ELF-1 (cell line): ENCODE measurements around the gene VWA8.

Experiments
- DNase-seq: peaks from one replicate; pipeline ENCODE4 v3.0.0-alpha.2; 2016; ENCODE audit warnings: low read depth, low spot score

The VWA8 gene

DNA sequence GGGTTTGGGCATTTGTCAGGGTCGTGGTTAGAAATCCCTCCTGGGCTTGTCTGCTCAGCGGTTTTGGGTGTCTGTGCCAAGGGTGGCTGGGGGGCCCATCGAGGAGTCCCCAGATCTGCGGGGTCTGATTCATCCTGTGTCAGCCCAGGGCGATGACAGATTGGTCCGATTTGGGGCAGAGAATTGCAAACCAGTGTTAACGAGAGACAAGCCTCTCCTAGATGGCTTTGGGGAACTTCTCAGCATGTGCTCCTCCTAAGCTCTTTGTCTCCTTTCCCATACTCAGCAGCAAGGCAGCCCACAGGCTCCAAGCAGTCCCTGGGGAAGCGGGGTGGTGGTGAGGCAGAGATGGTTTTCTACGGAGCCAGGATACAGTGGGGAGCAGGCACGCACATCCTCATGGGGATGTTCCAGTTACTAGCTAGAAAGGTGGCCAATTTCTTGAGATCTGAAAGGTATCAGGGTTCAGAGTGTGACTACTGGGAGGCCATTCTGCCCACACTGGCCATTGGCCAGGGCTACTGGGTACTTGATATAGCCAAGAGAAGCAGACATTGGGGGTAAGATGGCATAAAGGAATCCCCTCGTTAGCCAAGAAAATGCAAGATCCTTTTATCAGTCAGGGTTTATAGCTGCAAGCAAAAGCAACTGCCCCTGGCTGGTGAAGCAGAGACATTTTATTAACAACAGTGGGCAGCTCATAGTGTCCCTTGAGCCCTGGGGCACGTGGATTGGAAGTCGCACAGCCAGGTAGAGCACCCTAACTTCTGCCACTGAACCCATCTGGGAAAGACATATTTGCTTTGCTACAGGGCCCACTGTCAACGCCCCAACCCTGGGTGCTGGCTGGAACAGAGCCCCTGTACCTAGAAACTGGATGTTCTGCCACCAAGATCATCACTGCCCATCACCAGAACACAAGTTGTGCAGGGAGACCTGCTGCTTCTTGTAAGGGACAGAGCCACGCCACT is 440.0 kb downstream of the VWA8 start:
- no peak for DNase-seq

DNA sequence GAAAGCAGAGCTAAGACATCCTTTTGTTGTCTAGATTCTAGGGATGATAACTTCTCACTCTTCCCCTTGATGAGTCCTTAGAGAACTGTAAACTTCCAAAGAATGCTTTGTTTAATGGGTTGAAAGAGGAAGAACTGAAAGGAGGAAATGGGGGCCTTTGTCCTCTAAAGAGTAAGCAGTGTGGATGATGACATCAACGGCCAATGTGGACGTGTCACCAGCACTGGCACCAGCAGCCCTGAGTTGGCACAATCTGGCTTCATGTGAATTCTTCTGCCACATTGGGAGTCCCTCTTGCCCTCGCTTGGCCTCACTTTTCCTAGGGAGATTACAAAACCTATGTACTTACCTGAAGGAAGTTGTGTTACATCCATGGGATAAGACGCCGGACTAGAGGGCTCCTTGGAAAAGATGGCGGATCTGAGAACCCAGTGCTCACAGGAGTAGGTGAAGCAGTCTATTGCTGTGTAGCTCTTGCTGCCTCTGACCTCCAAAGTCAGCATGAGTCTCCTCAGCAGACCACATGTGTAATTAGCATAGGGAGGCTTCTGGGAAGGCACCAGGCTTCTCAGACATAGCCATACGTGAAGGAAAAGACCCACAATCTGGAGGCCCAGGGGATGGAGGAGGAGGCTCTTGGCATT is 440.8 kb downstream of the VWA8 start:
- no peak for DNase-seq
